ENCODE measurements around the gene MIPEP. TPM values are rescaled to one million over a fixed set of nuclear protein-coding genes. Genes with fewer than 3 reads are reported as not detected.

Gene MIPEP
- total RNA-seq, 1 experiment from 2014 or later, result 24.7 TPM

GRCh38 chr13:23680845-23681669 is 208.1 kb downstream of the MIPEP start:
- H3K27ac Mint-ChIP-seq (ENCODE audit: low read depth, unreplicated experiment), result no peak overlapping the region
- no peaks in the 10 kb centered on the region for H3K27me3 Mint-ChIP-seq (ENCODE audit: insufficient read depth, unreplicated experiment)
- BruUV-seq (replicated peaks), result no TSS peak
- TF ChIP-seq, protein P1, sequence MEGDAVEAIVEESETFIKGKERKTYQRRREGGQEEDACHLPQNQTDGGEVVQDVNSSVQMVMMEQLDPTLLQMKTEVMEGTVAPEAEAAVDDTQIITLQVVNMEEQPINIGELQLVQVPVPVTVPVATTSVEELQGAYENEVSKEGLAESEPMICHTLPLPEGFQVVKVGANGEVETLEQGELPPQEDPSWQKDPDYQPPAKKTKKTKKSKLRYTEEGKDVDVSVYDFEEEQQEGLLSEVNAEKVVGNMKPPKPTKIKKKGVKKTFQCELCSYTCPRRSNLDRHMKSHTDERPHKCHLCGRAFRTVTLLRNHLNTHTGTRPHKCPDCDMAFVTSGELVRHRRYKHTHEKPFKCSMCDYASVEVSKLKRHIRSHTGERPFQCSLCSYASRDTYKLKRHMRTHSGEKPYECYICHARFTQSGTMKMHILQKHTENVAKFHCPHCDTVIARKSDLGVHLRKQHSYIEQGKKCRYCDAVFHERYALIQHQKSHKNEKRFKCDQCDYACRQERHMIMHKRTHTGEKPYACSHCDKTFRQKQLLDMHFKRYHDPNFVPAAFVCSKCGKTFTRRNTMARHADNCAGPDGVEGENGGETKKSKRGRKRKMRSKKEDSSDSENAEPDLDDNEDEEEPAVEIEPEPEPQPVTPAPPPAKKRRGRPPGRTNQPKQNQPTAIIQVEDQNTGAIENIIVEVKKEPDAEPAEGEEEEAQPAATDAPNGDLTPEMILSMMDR (IDR thresholded peaks at IDR 0.05; ENCODE audit: unreplicated experiment), result no peak
- POLR2A ChIA-PET, result interaction anchor here (0.7 to 0.9 kb wide), 2 partner anchors 11 to 12 kb away, joined by 3 read pairs; no protein-coding TSS in a partner anchor
- intact Hi-C loops (cut with micrococcal nuclease), result no loop called here
- CTCF ChIA-PET, result no interaction called here
- H3K36me3 Mint-ChIP-seq (ENCODE audit: insufficient read depth, unreplicated experiment), result no peaks in the 10 kb centered on the region
- peaks cover 6% of the 10 kb centered on the region for H3K4me1 Mint-ChIP-seq (ENCODE audit: insufficient read depth, unreplicated experiment)
- no peak overlapping the region for H3K4me3 Mint-ChIP-seq (ENCODE audit: unreplicated experiment)
- no peaks in the 10 kb centered on the region for H3K9me3 Mint-ChIP-seq (ENCODE audit: unreplicated experiment)
- DNase-seq (ENCODE audit: unreplicated experiment), result no peak

Other genes with a start within 250 kb of the MIPEP start
- not detected in 2 replicates for gene C1QTNF9B, start 8.1 kb upstream of the MIPEP start, total RNA-seq (2022)